Measurements from ENCODE around the gene GNAQ.

GNAQ gene

DNA sequence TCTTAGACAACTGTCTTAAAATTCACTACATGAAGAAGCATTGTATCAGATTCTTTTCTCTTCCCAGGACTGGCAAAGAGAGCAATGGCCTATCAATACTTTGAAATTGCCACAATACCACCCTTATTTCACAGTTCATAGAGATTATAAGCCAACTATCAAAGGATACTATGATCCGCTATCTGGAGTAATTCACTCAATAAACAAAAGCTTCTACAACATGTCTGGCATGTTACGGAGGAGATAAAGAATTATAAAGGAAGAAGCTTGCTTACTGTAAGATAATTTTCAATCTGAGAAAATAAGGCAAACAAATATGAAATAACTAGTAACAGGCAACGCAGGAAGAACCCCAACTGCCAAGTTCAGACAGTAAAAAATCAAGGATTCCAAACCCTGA lies 114.8 kb downstream of the GNAQ start:
- no peak overlapping the region for H2BK5ac ChIP-seq (ENCODE audit: low read depth, low read length, poor library complexity)
- no peak overlapping the region for H3K4me2 ChIP-seq (ENCODE audit: low read length)
- no peaks in the 10 kb centered on the region for H3K79me1 ChIP-seq (ENCODE audit: low read length)
- no peak overlapping the region for H2BK12ac ChIP-seq (ENCODE audit: low read length)
- no peak overlapping the region for H2AFZ ChIP-seq (ENCODE audit: insufficient read depth, low read length, poor library complexity)
- H3K4ac ChIP-seq (ENCODE audit: low read depth, low read length): no peak overlapping the region
- H3K14ac ChIP-seq (ENCODE audit: low read length): no peak overlapping the region
- H3K18ac ChIP-seq (ENCODE audit: low read length): no peak overlapping the region
- H3K36me3 ChIP-seq (ENCODE audit: control insufficient read depth in 1 of 2, insufficient read depth in 2 of 2, low read length in 2 of 2): peaks cover 2 to 3% of the 10 kb centered on the region in 2 experiments
- H2AK5ac ChIP-seq (ENCODE audit: low read length): no peak overlapping the region
- H3K27ac ChIP-seq (ENCODE audit: low read depth, low read length): no peak overlapping the region
- no peak overlapping the region for H3K23ac ChIP-seq (ENCODE audit: low read length)
- H3K27me3 ChIP-seq (ENCODE audit: insufficient read depth, low read length): no peaks in the 10 kb centered on the region
- WGBS (ENCODE audit: extremely low coverage, insufficient coverage, insufficient read length): no CpG with 5 or more reads among the region's 3 CpGs
- H3K4me3 ChIP-seq (ENCODE audit: low read depth, low read length): no peak overlapping the region
- H3K9me3 ChIP-seq (ENCODE audit: insufficient read depth, low read depth, low read length): no peaks in the 10 kb centered on the region
- DNase-seq: no peak
- H4K12ac ChIP-seq (ENCODE audit: low read depth, low read length): no peak overlapping the region
- H4K91ac ChIP-seq (ENCODE audit: low read depth, low read length): no peak overlapping the region
- no peaks in the 10 kb centered on the region for H3K79me2 ChIP-seq (ENCODE audit: control insufficient read depth, insufficient read depth, low read length, poor library complexity)
- H4K8ac ChIP-seq (ENCODE audit: low read depth, low read length): no peak overlapping the region
- H2BK120ac ChIP-seq (ENCODE audit: insufficient read depth, low read length, poor library complexity): no peak overlapping the region
- H3K4me1 ChIP-seq (ENCODE audit: control insufficient read depth in 1 of 2, insufficient read depth in 2 of 2, low read length in 2 of 2): peaks cover 0 to 2% of the 10 kb centered on the region in 2 experiments
- H3K9ac ChIP-seq (ENCODE audit: low read length): no peak overlapping the region

DNA sequence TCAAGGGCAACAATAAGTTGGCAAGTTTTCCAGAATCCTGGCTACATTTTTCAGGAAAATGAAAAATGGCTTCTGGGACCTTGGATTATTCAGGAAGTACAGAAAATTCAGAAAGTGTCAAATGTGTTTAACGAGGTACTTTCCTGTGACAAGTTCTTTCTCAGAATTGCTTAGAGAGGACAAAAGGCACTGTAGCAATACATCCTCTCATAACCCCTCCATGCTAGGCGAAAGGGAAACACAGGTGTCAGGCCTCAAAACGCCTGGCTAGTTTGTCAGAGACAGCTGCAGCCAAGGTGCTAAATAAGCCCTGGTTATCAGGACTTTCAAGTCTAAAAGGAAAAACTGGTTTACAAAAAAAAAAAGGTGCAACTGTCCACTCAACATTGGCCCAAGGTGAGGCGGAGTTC lies 115.2 kb downstream of the GNAQ start:
- Histone ChIP-seq H3K4me2 (ENCODE audit: low read length) (no peak overlapping the region), H2AK5ac (ENCODE audit: low read length) (no peak overlapping the region), H4K91ac (ENCODE audit: low read depth, low read length) (no peak overlapping the region), H2AFZ (ENCODE audit: insufficient read depth, low read length, poor library complexity) (no peak overlapping the region), H3K4me1 (ENCODE audit: control insufficient read depth in 1 of 2, insufficient read depth in 2 of 2, low read length in 2 of 2) (peaks cover 0 to 2% of the 10 kb centered on the region in 2 experiments), H3K36me3 (ENCODE audit: control insufficient read depth in 1 of 2, insufficient read depth in 2 of 2, low read length in 2 of 2) (peaks cover 2 to 3% of the 10 kb centered on the region in 2 experiments), H3K23ac (ENCODE audit: low read length) (no peak overlapping the region), H3K79me1 (ENCODE audit: low read length) (no peaks in the 10 kb centered on the region), H2BK5ac (ENCODE audit: low read depth, low read length, poor library complexity) (no peak overlapping the region), H3K14ac (ENCODE audit: low read length) (no peak overlapping the region), H3K27ac (ENCODE audit: low read depth, low read length) (no peak overlapping the region), H4K8ac (ENCODE audit: low read depth, low read length) (no peak overlapping the region), H2BK12ac (ENCODE audit: low read length) (no peak overlapping the region), H3K18ac (ENCODE audit: low read length) (no peak overlapping the region), H3K9ac (ENCODE audit: low read length) (no peak overlapping the region), H3K9me3 (ENCODE audit: insufficient read depth, low read depth, low read length) (no peaks in the 10 kb centered on the region), H3K4me3 (ENCODE audit: low read depth, low read length) (no peak overlapping the region), H4K12ac (ENCODE audit: low read depth, low read length) (no peak overlapping the region), H3K4ac (ENCODE audit: low read depth, low read length) (no peak overlapping the region), H2BK120ac (ENCODE audit: insufficient read depth, low read length, poor library complexity) (no peak overlapping the region), H3K27me3 (ENCODE audit: insufficient read depth, low read length) (no peaks in the 10 kb centered on the region), H3K79me2 (ENCODE audit: control insufficient read depth, insufficient read depth, low read length, poor library complexity) (no peaks in the 10 kb centered on the region)
- WGBS (ENCODE audit: extremely low coverage, insufficient coverage, insufficient read length): no CpG with 5 or more reads among the region's 4 CpGs
- DNase-seq: no peak

DNA sequence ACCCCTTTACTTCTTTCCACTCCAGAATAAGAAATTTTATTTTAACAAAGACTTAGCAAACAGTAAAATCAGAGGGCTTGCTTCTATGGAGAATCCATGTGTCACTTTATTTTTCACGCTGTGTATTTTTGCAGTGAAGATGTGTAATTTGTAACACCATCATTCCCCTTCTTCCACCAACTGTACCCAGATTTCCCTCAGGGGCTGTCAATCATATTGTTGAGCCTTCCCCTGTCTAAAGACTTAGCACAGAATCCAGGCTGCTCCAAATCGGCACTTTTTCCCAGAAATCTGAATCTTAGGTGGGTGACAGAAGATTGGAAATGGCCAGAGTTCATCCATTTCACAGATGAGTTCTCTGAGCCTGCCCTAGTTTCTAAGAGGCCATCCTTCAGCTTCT lies 115.9 kb downstream of the GNAQ start:
- Histone ChIP-seq H4K91ac (ENCODE audit: low read depth, low read length) (no peak overlapping the region), H3K4ac (ENCODE audit: low read depth, low read length) (no peak overlapping the region), H3K27me3 (ENCODE audit: insufficient read depth, low read length) (no peaks in the 10 kb centered on the region), H3K4me2 (ENCODE audit: low read length) (no peak overlapping the region), H4K8ac (ENCODE audit: low read depth, low read length) (no peak overlapping the region), H2AK5ac (ENCODE audit: low read length) (no peak overlapping the region), H3K4me3 (ENCODE audit: low read depth, low read length) (no peak overlapping the region), H3K36me3 (ENCODE audit: control insufficient read depth in 1 of 2, insufficient read depth in 2 of 2, low read length in 2 of 2) (peaks cover 0 to 3% of the 10 kb centered on the region in 2 experiments), H3K14ac (ENCODE audit: low read length) (no peak overlapping the region), H3K79me2 (ENCODE audit: control insufficient read depth, insufficient read depth, low read length, poor library complexity) (no peaks in the 10 kb centered on the region), H3K23ac (ENCODE audit: low read length) (no peak overlapping the region), H3K4me1 (ENCODE audit: control insufficient read depth in 1 of 2, insufficient read depth in 2 of 2, low read length in 2 of 2) (peaks cover 0 to 2% of the 10 kb centered on the region in 2 experiments), H2AFZ (ENCODE audit: insufficient read depth, low read length, poor library complexity) (no peak overlapping the region), H2BK5ac (ENCODE audit: low read depth, low read length, poor library complexity) (no peak overlapping the region), H3K9ac (ENCODE audit: low read length) (no peak overlapping the region), H4K12ac (ENCODE audit: low read depth, low read length) (no peak overlapping the region), H3K27ac (ENCODE audit: low read depth, low read length) (no peak overlapping the region), H3K79me1 (ENCODE audit: low read length) (no peaks in the 10 kb centered on the region), H3K9me3 (ENCODE audit: insufficient read depth, low read depth, low read length) (no peaks in the 10 kb centered on the region), H2BK120ac (ENCODE audit: insufficient read depth, low read length, poor library complexity) (no peak overlapping the region), H3K18ac (ENCODE audit: low read length) (no peak overlapping the region), H2BK12ac (ENCODE audit: low read length) (no peak overlapping the region)
- DNase-seq: no peak
- no CpG with 5 or more reads among the region's 2 CpGs for WGBS (ENCODE audit: extremely low coverage, insufficient coverage, insufficient read length)

DNA sequence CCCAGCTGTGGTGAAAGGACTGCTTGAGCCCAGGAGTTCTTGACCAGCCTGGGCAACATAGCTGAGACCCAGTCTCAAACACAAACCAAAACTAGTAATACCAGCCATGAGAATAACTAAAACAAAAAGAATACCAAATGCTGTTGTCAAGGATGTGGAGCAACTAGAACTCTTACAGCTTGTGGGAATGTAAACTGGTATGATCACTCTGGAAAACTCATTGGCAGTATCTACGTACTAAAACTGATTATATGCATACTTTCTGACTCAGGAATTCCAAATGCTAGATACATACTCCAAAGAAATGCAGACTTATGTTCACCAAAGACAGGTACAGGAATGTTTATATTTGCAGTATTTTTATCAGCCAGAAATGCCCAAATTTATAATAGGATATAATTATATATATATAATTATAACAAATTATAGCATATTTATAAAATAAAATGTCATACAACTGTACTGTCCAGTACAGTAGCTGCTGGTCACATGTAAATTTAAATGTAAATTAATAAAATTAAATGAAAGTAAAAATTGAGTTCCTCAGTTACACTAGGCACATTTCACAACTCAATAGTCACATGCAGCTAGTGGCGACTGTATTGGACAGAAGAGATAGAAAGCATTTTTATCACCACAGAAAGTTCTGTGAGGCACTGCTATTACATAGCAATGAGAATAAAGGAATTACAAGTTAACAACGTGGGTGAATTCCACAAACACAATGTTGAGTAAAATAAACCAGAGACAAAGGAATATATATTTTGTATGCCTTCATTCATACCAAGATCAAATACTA lies 118.5 kb downstream of the GNAQ start:
- no CpG with 5 or more reads among the region's 3 CpGs for WGBS (ENCODE audit: extremely low coverage, insufficient coverage, insufficient read length)
- no peak overlapping the region for H2AFZ ChIP-seq (ENCODE audit: insufficient read depth, low read length, poor library complexity)

More for the DNA sequence above, 118.5 kb downstream of the GNAQ start:
- no peak overlapping the region for H3K9ac ChIP-seq (ENCODE audit: low read length)
- H3K4me2 ChIP-seq (ENCODE audit: low read length): no peak overlapping the region
- no peak overlapping the region for H3K4me3 ChIP-seq (ENCODE audit: low read depth, low read length)
- H3K9me3 ChIP-seq (ENCODE audit: insufficient read depth, low read depth, low read length): no peaks in the 10 kb centered on the region
- no peaks in the 10 kb centered on the region for H3K79me1 ChIP-seq (ENCODE audit: low read length)
- no peak overlapping the region for H3K14ac ChIP-seq (ENCODE audit: low read length)
- no peak overlapping the region for H2BK12ac ChIP-seq (ENCODE audit: low read length)
- H2BK120ac ChIP-seq (ENCODE audit: insufficient read depth, low read length, poor library complexity): no peak overlapping the region
- no peak overlapping the region for H3K23ac ChIP-seq (ENCODE audit: low read length)
- H3K79me2 ChIP-seq (ENCODE audit: control insufficient read depth, insufficient read depth, low read length, poor library complexity): no peaks in the 10 kb centered on the region
- H3K27me3 ChIP-seq (ENCODE audit: insufficient read depth, low read length): no peaks in the 10 kb centered on the region
- no peak overlapping the region for H3K18ac ChIP-seq (ENCODE audit: low read length)
- no peak overlapping the region for H2AK5ac ChIP-seq (ENCODE audit: low read length)
- H3K4ac ChIP-seq (ENCODE audit: low read depth, low read length): no peak overlapping the region
- H4K91ac ChIP-seq (ENCODE audit: low read depth, low read length): no peak overlapping the region
- peak; percentile 53 to 94 for DNase-seq
- peaks cover 0 to 5% of the 10 kb centered on the region in 2 experiments for H3K4me1 ChIP-seq (ENCODE audit: control insufficient read depth in 1 of 2, insufficient read depth in 2 of 2, low read length in 2 of 2)
- H2BK5ac ChIP-seq (ENCODE audit: low read depth, low read length, poor library complexity): no peak overlapping the region
- H4K12ac ChIP-seq (ENCODE audit: low read depth, low read length): no peak overlapping the region
- no peak overlapping the region for H4K8ac ChIP-seq (ENCODE audit: low read depth, low read length)
- no peaks in the 10 kb centered on the region for H3K36me3 ChIP-seq (ENCODE audit: control insufficient read depth in 1 of 2, insufficient read depth in 2 of 2, low read length in 2 of 2)
- H3K27ac ChIP-seq (ENCODE audit: low read depth, low read length): peak overlapping the region; percentile 17
